HepG2 (cell line): ENCODE results near the gene TAS1R3. TPM values are rescaled to one million over a fixed set of nuclear protein-coding genes. Genes with fewer than 3 reads are reported as not detected.

Source experiments
- ATAC-seq: fragments of 200-7000 bp; cut with Tn5 transposase; 3 replicates; pipeline ENCODE4 v1.9.1; 2020; ENCODE audit warnings: mild to moderate bottlenecking, moderate library complexity
- BruUV-seq: library from RNA; stranded (reverse); fragments of 400-500 nt; replicated peaks from 2 replicates; lab custom pipeline; 2021; lab: Mats Ljungman, UMichigan
- CTCF ChIA-PET: fragments of 300-600 bp; formaldehyde crosslinking; extraction: SDS; loops from one replicate; lab custom pipeline; 2021; ENCODE audit warnings: low total read pairs, inconsistent platforms, low intra/inter-chr PET ratio; lab: Yijun Ruan, JAX
- POLR2A ChIA-PET: fragments of 350-600 bp; sonication (Branson Sonifier 250); formaldehyde crosslinking; loops from one replicate; lab custom pipeline; 2020; ENCODE audit warnings: antibody characterized with exemption, inconsistent platforms; lab: Yijun Ruan, JAX
- DNase-seq: peaks from one replicate; pipeline ENCODE4 v3.0.0-alpha.2; 2015; ENCODE audit warnings: low spot score
- FAIRE-seq: peaks from 3 replicates; lab custom pipeline; 2011; peaks lifted over from hg19 to GRCh38; lab: Jason Lieb, UNC
- H2AFZ ChIP-seq: one replicate; pipeline ENCODE4 v1.6.1; 2011; ENCODE audit warnings: low read length, inconsistent platforms
- H3K27ac ChIP-seq: fragments of 300-600 bp; 3 replicates; pipeline ENCODE4 v1.8.0; 2011; ENCODE audit warnings: mixed run types, mild to moderate bottlenecking, mixed read lengths, low read length, inconsistent platforms; ENCODE audit not compliant: insufficient read depth; ENCODE audit errors: extremely low read length
- H3K27me3 ChIP-seq, 2 experiments: fragments of 200-600 bp in 1 of 2; 2 replicates in 1 of 2; 3 replicates in 1 of 2; pipeline versions ENCODE4 v1.6.0 to v1.8.0; 2011; ENCODE audit warnings: low read length in 2 of 2, mild to moderate bottlenecking in 2 of 2, moderate library complexity in 2 of 2, inconsistent platforms in 1 of 2; ENCODE audit not compliant: insufficient read depth in 2 of 2, control insufficient read depth in 1 of 2
- H3K36me3 ChIP-seq, 2 experiments: fragments of 200-600 bp in 1 of 2; replicated peaks in 1 of 2; 2 replicates in 1 of 2; 3 replicates in 1 of 2; pipeline versions ENCODE4 v1.5.1 to v1.8.0; 2011; ENCODE audit warnings: low read length in 2 of 2, inconsistent platforms in 1 of 2; ENCODE audit not compliant: insufficient read depth in 2 of 2, control insufficient read depth in 1 of 2
- H3K4me1 ChIP-seq: 2 replicates; pipeline ENCODE4 v1.5.1; 2012; ENCODE audit warnings: low read length, inconsistent platforms; ENCODE audit not compliant: insufficient read depth
- H3K4me2 ChIP-seq: 2 replicates; pipeline ENCODE4 v1.6.0; 2011; ENCODE audit warnings: low read depth, low read length, inconsistent platforms
- H3K4me3 ChIP-seq, 3 experiments: fragments of 200-600 bp in 1 of 3; sonication (generic), shearing (Covaris generic) in 1 of 3; replicated peaks in 1 of 3; 2 replicates each; pipeline ENCODE4 v1.5.1; 2011 to 2016; ENCODE audit warnings: low read length in 3 of 3, inconsistent platforms in 2 of 3, low read depth in 2 of 3, mild to moderate bottlenecking in 2 of 3, control low read depth in 1 of 3, mixed read lengths in 1 of 3; ENCODE audit not compliant: insufficient read depth in 1 of 3
- H3K79me2 ChIP-seq: one replicate; pipeline ENCODE4 v1.6.1; 2011; ENCODE audit warnings: low read length, inconsistent platforms; ENCODE audit not compliant: insufficient read depth
- H3K9ac ChIP-seq: 2 replicates; pipeline ENCODE4 v1.6.0; 2011; ENCODE audit warnings: mild to moderate bottlenecking, low read depth, low read length, inconsistent platforms; ENCODE audit not compliant: insufficient read depth
- H3K9me3 ChIP-seq: 2 replicates; pipeline ENCODE4 v1.5.1; 2012; ENCODE audit warnings: mild to moderate bottlenecking, low read length
- H4K20me1 ChIP-seq: 2 replicates; pipeline ENCODE4 v1.6.0; 2011; ENCODE audit warnings: inconsistent platforms, mild to moderate bottlenecking, low read length, moderate library complexity; ENCODE audit not compliant: insufficient read depth
- ASH2L ChIP-seq: fragments of 300-600, 200-600 bp; sonication (generic); IDR thresholded peaks from 2 replicates; pipeline ENCODE4 v1.7.0; 2017; ENCODE audit warnings: low read depth, mild to moderate bottlenecking, moderate library complexity, mixed read lengths, low read length; ENCODE audit not compliant: insufficient read length
- IKZF1 ChIP-seq: fragments of 450-650 bp; IDR thresholded peaks from 2 replicates; pipeline ENCODE4 v1.7.1; 2016
- KAT7 ChIP-seq: IDR thresholded peaks from 2 replicates; pipeline ENCODE4 v1.6.1; 2018; ENCODE audit warnings: borderline replicate concordance, missing compliant biosample characterization
- KDM5A ChIP-seq: fragments of 200-600 bp; sonication (generic); IDR thresholded peaks from 2 replicates; pipeline ENCODE4 v1.7.0; 2018; ENCODE audit warnings: antibody characterized with exemption, mild to moderate bottlenecking, low read length, borderline replicate concordance
- MTA1 ChIP-seq: sonication (generic); formaldehyde crosslinking; IDR thresholded peaks from 2 replicates; pipeline ENCODE4 v1.4.0; 2020; ENCODE audit warnings: missing genetic modification reagents, mild to moderate bottlenecking, borderline replicate concordance
- NFE2 ChIP-seq: sonication (generic); formaldehyde crosslinking; IDR thresholded peaks from 2 replicates; pipeline ENCODE4 v1.4.0; 2020; ENCODE audit warnings: missing genetic modification reagents
- RCOR2 ChIP-seq: IDR thresholded peaks from 2 replicates; pipeline ENCODE4 v1.6.1; 2016; ENCODE audit warnings: missing biosample characterization, missing genetic modification reagents
- ZFP1 ChIP-seq: IDR thresholded peaks from 2 replicates; pipeline ENCODE4 v1.6.1; 2016
- ZNF232 ChIP-seq: sonication (generic); formaldehyde crosslinking; IDR thresholded peaks from 2 replicates; pipeline ENCODE4 v1.4.0; 2020; ENCODE audit warnings: missing genetic modification reagents, borderline replicate concordance
- ZNF431 ChIP-seq: sonication (generic); formaldehyde crosslinking; IDR thresholded peaks from 2 replicates; pipeline ENCODE4 v1.9.0; 2022; ENCODE audit warnings: missing genetic modification reagents, low read depth, mild to moderate bottlenecking, borderline replicate concordance
- ZNF552 ChIP-seq: sonication (generic); formaldehyde crosslinking; IDR thresholded peaks from 2 replicates; pipeline ENCODE4 v1.9.0; 2022; ENCODE audit warnings: missing genetic modification reagents, mild to moderate bottlenecking, borderline replicate concordance
- ZNF563 ChIP-seq: sonication (generic); formaldehyde crosslinking; IDR thresholded peaks from 2 replicates; pipeline ENCODE4 v1.8.0; 2022; ENCODE audit warnings: mild to moderate bottlenecking, moderate library complexity, missing genetic modification reagents
- ZNF790 ChIP-seq: sonication (generic); formaldehyde crosslinking; IDR thresholded peaks from 2 replicates; pipeline ENCODE4 v1.8.0; 2022; ENCODE audit warnings: missing genetic modification reagents, mild to moderate bottlenecking, borderline replicate concordance
- ZNF850 ChIP-seq: sonication (generic); formaldehyde crosslinking; conservative IDR thresholded peaks from 2 replicates; pipeline ENCODE4 v1.9.0; 2021; ENCODE audit warnings: mild to moderate bottlenecking, missing genetic modification reagents
- WGBS: methylation state at CpG from one replicate; pipeline ENCODE4 v1.1.6; 2017; ENCODE audit warnings: low lambda C conversion rate; 5-methylcytosine and 5-hydroxymethylcytosine counted together
- in situ Hi-C: cut with HindIII; loops from 2 replicates; pipeline ENCODE4 v1.10.0; 2017; ENCODE audit warnings: low pct_unique_long_range_greater_than_20kb; ENCODE audit not compliant: extremely low pct_ligation_motif_present
- intact Hi-C: fragments of 100-400 bp; cut with micrococcal nuclease; formaldehyde crosslinking; loops from one replicate; pipeline ENCODE4 v1.10.0; 2022; ENCODE audit not compliant: unreplicated experiment
- polyA plus RNA-seq, 8 experiments: library from polyadenylated mRNA; depleted of rRNA in 3 of 8; stranded (reverse) in 7 of 8; unstranded in 1 of 8; fragments of >200 nt; fragmentation: Illumina TruSeq in 4 of 8; extraction: Trizol in 4 of 8; gene quantifications; 2 replicates each; pipeline versions ENCODE4 v1.2.1 to v1.2.3, GENCODE V29; 2011 to 2016; ENCODE audit warnings: low read depth in 4 of 8, missing spikeins in 1 of 8, mixed read lengths in 1 of 8; ENCODE audit not compliant: insufficient read depth in 1 of 8
- total RNA-seq, 5 experiments: library from RNA; depleted of rRNA; stranded (reverse); fragments of >200 nt; fragmentation: Illumina TruSeq; extraction: Trizol; gene quantifications; 2 replicates each; pipeline ENCODE4 v1.2.3, GENCODE V29; 2016; ENCODE audit warnings: low read depth in 1 of 5
- TF ChIP-seq, protein P1 (sequence below): sonication (generic); formaldehyde crosslinking; IDR thresholded peaks from 2 replicates; pipeline ENCODE4 v1.4.0; 2020; ENCODE audit warnings: missing genetic modification reagents; ENCODE audit errors: not compliant biosample characterization
- TF ChIP-seq, protein P2 (sequence below): sonication (generic); formaldehyde crosslinking; IDR thresholded peaks from 2 replicates; pipeline ENCODE4 v1.5.1; 2020; ENCODE audit warnings: mild to moderate bottlenecking, missing genetic modification reagents, borderline replicate concordance
- TF ChIP-seq, protein P3 (sequence below): sonication (generic); formaldehyde crosslinking; IDR thresholded peaks from 2 replicates; pipeline ENCODE4 v1.4.0; 2020; ENCODE audit warnings: mild to moderate bottlenecking, low read depth, missing genetic modification reagents
- TF ChIP-seq, protein P4 (sequence below): sonication (generic); formaldehyde crosslinking; IDR thresholded peaks from 2 replicates; pipeline ENCODE4 v1.4.0; 2020; ENCODE audit warnings: missing genetic modification reagents

Gene TAS1R3
- total and polyA plus RNA-seq, 2 of the 13 experiments (the other 11 are each of a cell fraction or from before 2014, with no cell fraction given) = 0.13 to 0.15 TPM

- H2AFZ ChIP-seq = no peak overlapping the region
- in situ Hi-C loops = no loop called here
- peak; percentile 16; the same call in 1 of the 2 replicates for TF ChIP-seq MTA1 (CRISPR knock-in tag)
- no peak for TF ChIP-seq ZNF552 (CRISPR knock-in tag)
- TF ChIP-seq, protein P1, sequence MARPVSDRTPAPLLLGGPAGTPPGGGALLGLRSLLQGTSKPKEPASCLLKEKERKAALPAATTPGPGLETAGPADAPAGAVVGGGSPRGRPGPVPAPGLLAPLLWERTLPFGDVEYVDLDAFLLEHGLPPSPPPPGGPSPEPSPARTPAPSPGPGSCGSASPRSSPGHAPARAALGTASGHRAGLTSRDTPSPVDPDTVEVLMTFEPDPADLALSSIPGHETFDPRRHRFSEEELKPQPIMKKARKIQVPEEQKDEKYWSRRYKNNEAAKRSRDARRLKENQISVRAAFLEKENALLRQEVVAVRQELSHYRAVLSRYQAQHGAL (CRISPR knock-in tag) = no peak
- no peak for TF ChIP-seq IKZF1
- TF ChIP-seq ZNF850 (CRISPR knock-in tag) = 0 out of 2 replicates have a peak, but pooled peaks have one; percentile 17
- TF ChIP-seq ZNF431 (CRISPR knock-in tag) = no peak
- TF ChIP-seq KDM5A = no peak
- TF ChIP-seq RCOR2 = no peak
- TF ChIP-seq ZNF232 = 0 out of 2 replicates have a peak, but pooled peaks have one; percentile 28
- peak; percentile 72 for TF ChIP-seq KAT7
- no peak for TF ChIP-seq NFE2
- TF ChIP-seq, protein P2, sequence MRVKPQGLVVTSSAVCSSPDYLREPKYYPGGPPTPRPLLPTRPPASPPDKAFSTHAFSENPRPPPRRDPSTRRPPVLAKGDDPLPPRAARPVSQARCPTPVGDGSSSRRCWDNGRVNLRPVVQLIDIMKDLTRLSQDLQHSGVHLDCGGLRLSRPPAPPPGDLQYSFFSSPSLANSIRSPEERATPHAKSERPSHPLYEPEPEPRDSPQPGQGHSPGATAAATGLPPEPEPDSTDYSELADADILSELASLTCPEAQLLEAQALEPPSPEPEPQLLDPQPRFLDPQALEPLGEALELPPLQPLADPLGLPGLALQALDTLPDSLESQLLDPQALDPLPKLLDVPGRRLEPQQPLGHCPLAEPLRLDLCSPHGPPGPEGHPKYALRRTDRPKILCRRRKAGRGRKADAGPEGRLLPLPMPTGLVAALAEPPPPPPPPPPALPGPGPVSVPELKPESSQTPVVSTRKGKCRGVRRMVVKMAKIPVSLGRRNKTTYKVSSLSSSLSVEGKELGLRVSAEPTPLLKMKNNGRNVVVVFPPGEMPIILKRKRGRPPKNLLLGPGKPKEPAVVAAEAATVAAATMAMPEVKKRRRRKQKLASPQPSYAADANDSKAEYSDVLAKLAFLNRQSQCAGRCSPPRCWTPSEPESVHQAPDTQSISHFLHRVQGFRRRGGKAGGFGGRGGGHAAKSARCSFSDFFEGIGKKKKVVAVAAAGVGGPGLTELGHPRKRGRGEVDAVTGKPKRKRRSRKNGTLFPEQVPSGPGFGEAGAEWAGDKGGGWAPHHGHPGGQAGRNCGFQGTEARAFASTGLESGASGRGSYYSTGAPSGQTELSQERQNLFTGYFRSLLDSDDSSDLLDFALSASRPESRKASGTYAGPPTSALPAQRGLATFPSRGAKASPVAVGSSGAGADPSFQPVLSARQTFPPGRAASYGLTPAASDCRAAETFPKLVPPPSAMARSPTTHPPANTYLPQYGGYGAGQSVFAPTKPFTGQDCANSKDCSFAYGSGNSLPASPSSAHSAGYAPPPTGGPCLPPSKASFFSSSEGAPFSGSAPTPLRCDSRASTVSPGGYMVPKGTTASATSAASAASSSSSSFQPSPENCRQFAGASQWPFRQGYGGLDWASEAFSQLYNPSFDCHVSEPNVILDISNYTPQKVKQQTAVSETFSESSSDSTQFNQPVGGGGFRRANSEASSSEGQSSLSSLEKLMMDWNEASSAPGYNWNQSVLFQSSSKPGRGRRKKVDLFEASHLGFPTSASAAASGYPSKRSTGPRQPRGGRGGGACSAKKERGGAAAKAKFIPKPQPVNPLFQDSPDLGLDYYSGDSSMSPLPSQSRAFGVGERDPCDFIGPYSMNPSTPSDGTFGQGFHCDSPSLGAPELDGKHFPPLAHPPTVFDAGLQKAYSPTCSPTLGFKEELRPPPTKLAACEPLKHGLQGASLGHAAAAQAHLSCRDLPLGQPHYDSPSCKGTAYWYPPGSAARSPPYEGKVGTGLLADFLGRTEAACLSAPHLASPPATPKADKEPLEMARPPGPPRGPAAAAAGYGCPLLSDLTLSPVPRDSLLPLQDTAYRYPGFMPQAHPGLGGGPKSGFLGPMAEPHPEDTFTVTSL (CRISPR knock-in tag) = no peak
- TF ChIP-seq, protein P3, sequence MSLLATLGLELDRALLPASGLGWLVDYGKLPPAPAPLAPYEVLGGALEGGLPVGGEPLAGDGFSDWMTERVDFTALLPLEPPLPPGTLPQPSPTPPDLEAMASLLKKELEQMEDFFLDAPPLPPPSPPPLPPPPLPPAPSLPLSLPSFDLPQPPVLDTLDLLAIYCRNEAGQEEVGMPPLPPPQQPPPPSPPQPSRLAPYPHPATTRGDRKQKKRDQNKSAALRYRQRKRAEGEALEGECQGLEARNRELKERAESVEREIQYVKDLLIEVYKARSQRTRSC (CRISPR knock-in tag) = no peak
- 0 out of 2 replicates have a peak, but pooled peaks have one; percentile 57 for TF ChIP-seq ZNF563 (CRISPR knock-in tag)
- peak; percentile 15 for TF ChIP-seq ASH2L
- TF ChIP-seq ZNF790 (CRISPR knock-in tag) = peak; percentile 91
- TF ChIP-seq, protein P4, sequence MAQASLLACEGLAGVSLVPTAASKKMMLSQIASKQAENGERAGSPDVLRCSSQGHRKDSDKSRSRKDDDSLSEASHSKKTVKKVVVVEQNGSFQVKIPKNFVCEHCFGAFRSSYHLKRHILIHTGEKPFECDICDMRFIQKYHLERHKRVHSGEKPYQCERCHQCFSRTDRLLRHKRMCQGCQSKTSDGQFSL (CRISPR knock-in tag) = 0 out of 2 replicates have a peak, but pooled peaks have one; percentile 0
- no peak for TF ChIP-seq ZFP1
Observed at GRCh38 chr1:1308756-1309250, 22.3 kb upstream of the TAS1R3 start.

More at GRCh38 chr1:1308756-1309250, 22.3 kb upstream of the TAS1R3 start:
- TSS peak; percentile 60 for BruUV-seq
- FAIRE-seq = no peak
- H3K4me2 ChIP-seq = peak overlapping the region; percentile 88
- H3K4me1 ChIP-seq = peaks cover 37% of the 10 kb centered on the region
- intact Hi-C loops = no loop called here
- peaks cover 9 to 29% of the 10 kb centered on the region in 2 experiments; a peak in 2 of 5 replicates for H3K36me3 ChIP-seq
- DNase-seq = no peak
- H3K27ac ChIP-seq = peak overlapping the region; percentile 73
- peaks cover 14% of the 10 kb centered on the region for H3K79me2 ChIP-seq
- WGBS = no CpG with 5 or more reads among the region's 66 CpGs
- peak overlapping the region; percentile 75 to 91 (median 90) for H3K4me3 ChIP-seq
- ChIA-PET CTCF (no interaction called here), POLR2A (interaction anchor here (1.3 to 1.6 kb wide), 2 partner anchors 17 to 39 kb away, joined by 4 to 5 read pairs; no protein-coding TSS in a partner anchor)
- H3K9me3 ChIP-seq = no peaks in the 10 kb centered on the region
- no peaks in the 10 kb centered on the region for H3K27me3 ChIP-seq
- no peaks in the 10 kb centered on the region; the same call in 1 of the 2 replicates for H4K20me1 ChIP-seq
- ATAC-seq = no peak
- H3K9ac ChIP-seq = peak overlapping the region; percentile 86
